ENCODE measurements around the gene CDHR2.

DNA sequence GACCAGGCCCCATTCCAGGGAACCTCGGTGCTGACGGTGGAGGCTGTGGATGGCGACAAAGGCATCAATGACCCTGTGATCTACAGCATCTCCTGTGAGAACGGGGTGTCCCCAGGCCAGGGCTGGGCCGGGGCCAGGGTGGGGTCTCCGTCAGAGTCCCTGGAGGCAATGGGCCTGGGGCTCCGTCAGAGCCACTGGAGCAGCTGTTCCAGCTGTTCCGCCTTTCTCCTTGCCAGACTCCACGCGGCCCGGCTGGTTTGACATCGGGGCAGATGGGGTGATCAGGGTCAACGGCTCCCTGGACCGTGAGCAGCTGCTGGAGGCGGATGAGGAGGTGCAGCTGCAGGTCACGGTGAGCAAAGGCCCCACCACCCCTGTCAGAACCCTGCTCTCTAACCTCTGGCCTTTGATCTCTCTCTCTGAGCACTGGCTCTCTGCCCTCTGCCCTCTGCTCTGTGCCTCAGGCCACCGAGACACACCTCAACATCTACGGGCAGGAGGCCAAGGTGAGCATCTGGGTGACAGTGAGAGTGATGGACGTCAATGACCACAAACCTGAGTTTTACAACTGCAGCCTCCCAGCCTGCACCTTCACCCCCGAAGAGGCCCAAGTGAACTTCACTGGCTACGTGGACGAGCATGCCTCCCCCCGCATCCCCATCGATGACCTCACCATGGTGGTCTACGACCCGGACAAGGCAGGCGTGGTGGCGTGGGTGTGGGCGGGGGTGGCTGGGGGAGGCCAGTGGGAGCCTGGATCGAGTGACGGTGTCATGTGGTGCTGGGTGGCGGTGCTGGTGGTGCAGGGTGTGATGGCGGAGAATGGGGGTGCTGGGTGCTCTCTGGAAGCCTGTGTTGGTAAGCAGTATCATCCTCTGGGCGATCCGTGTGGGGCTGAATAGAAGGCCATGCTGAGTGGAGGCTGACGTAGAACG, 26.6 kb downstream of the CDHR2 start:
- TF ChIP-seq POLR2AphosphoS5 (IDR thresholded peaks at IDR 0.05; ENCODE audit: low read depth, low read length), result no peak
- TF ChIP-seq POLR2A (IDR thresholded peaks at IDR 0.05; ENCODE audit: low read depth, low read length), result no peak
- no peak for TF ChIP-seq SPI1 (IDR thresholded peaks at IDR 0.05; ENCODE audit: low read depth, low read length)
- TF ChIP-seq TAF1 (IDR thresholded peaks at IDR 0.05; ENCODE audit: low read depth, low read length), result no peak
- TF ChIP-seq POU2F2 (IDR thresholded peaks at IDR 0.05; ENCODE audit: low read depth, low read length), result no peak
- no peak for TF ChIP-seq PAX5 (IDR thresholded peaks at IDR 0.05; ENCODE audit: insufficient read depth, low read length, severe bottlenecking)

Data from GM12891 (cell line).